SK-N-SH (cell line): Measurements from ENCODE around the gene ADTRP.

ENCODE experiments used
- EP300 ChIP-seq, 2 experiments: IDR thresholded peaks; 2 replicates each; pipeline versions ENCODE4 v1.4.0 to v1.6.1; 2012; ENCODE audit warnings: borderline replicate concordance in 1 of 2, low read depth in 1 of 2, low read length in 1 of 2
- EZH2phosphoT487 ChIP-seq: fragments of 200-600 bp; sonication (generic); IDR thresholded peaks from 2 replicates; pipeline ENCODE4 v1.6.1; 2017; ENCODE audit warnings: low read depth, mixed run types, mild to moderate bottlenecking, antibody characterized with exemption, moderate library complexity, borderline replicate concordance
- FOXM1 ChIP-seq: IDR thresholded peaks from 2 replicates; pipeline ENCODE4 v1.4.0; 2012; ENCODE audit warnings: low read depth, mild to moderate bottlenecking
- MEF2A ChIP-seq: IDR thresholded peaks from 2 replicates; pipeline ENCODE4 v1.4.0; 2012; ENCODE audit warnings: low read depth, borderline replicate concordance
- POLR2AphosphoS5 ChIP-seq: IDR thresholded peaks from 2 replicates; pipeline ENCODE4 v1.6.1; 2012; ENCODE audit warnings: low read depth, low read length
- RCOR1 ChIP-seq: fragments of 150-350 bp; IDR thresholded peaks from 2 replicates; pipeline ENCODE4 v1.6.1; 2017; ENCODE audit warnings: antibody characterized with exemption, low read length
- SMC3 ChIP-seq: IDR thresholded peaks from 2 replicates; pipeline ENCODE4 v1.6.1; 2012; ENCODE audit warnings: low read depth, low read length, improper control_type of control experiment
- TAF1 ChIP-seq: IDR thresholded peaks from 2 replicates; pipeline ENCODE4 v1.6.1; 2012; ENCODE audit warnings: low read depth, mild to moderate bottlenecking, low read length, moderate library complexity, borderline replicate concordance
- TF ChIP-seq, protein P1 (sequence below): fragments of 200-600 bp; sonication (generic); IDR thresholded peaks from 2 replicates; pipeline ENCODE4 v1.6.1; 2017; ENCODE audit warnings: antibody characterized with exemption, mild to moderate bottlenecking, moderate library complexity
- TF ChIP-seq, protein P2 (sequence below): fragments of 150-350 bp; IDR thresholded peaks from 2 replicates; pipeline ENCODE4 v1.6.1; 2017; ENCODE audit warnings: antibody characterized with exemption, low read length, low read depth, borderline replicate concordance
- TF ChIP-seq, protein P3 (sequence below): IDR thresholded peaks from 2 replicates; pipeline ENCODE4 v1.4.0; 2012; ENCODE audit warnings: low read depth, borderline replicate concordance
- TF ChIP-seq, protein P4 (sequence below): fragments of 150-350 bp; IDR thresholded peaks from 2 replicates; pipeline ENCODE4 v1.6.1; 2016; ENCODE audit warnings: mild to moderate bottlenecking, low read depth, low read length

DNA sequence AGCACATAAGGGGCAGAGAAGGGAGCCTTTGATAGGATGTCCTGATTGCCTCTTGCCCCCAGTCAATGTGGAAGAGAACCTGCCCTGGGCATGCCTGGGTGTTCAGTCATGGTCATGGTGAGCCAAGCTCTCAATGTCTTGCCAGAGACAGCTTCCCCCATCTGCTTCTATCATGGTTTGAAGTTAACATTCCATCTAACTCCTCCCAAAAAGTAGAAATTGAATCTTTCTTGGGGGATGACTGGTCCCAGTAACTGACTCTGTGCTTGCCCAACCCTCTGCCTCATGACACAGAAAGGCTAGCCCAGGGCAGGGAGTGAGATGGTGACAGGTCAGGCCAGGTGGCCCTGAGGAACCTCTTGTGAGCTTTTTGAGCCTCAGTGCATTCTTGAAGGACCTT is 60.1 kb downstream of the ADTRP start:
- TF ChIP-seq, protein P1, sequence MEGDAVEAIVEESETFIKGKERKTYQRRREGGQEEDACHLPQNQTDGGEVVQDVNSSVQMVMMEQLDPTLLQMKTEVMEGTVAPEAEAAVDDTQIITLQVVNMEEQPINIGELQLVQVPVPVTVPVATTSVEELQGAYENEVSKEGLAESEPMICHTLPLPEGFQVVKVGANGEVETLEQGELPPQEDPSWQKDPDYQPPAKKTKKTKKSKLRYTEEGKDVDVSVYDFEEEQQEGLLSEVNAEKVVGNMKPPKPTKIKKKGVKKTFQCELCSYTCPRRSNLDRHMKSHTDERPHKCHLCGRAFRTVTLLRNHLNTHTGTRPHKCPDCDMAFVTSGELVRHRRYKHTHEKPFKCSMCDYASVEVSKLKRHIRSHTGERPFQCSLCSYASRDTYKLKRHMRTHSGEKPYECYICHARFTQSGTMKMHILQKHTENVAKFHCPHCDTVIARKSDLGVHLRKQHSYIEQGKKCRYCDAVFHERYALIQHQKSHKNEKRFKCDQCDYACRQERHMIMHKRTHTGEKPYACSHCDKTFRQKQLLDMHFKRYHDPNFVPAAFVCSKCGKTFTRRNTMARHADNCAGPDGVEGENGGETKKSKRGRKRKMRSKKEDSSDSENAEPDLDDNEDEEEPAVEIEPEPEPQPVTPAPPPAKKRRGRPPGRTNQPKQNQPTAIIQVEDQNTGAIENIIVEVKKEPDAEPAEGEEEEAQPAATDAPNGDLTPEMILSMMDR, result no peak
- TF ChIP-seq RCOR1, result no peak
- TF ChIP-seq, protein P2, sequence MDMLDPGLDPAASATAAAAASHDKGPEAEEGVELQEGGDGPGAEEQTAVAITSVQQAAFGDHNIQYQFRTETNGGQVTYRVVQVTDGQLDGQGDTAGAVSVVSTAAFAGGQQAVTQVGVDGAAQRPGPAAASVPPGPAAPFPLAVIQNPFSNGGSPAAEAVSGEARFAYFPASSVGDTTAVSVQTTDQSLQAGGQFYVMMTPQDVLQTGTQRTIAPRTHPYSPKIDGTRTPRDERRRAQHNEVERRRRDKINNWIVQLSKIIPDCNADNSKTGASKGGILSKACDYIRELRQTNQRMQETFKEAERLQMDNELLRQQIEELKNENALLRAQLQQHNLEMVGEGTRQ, result no peak
- TF ChIP-seq POLR2AphosphoS5, result no peak
- TF ChIP-seq FOXM1, result no peak
- TF ChIP-seq SMC3, result no peak
- TF ChIP-seq MEF2A, result no peak
- TF ChIP-seq, protein P3, sequence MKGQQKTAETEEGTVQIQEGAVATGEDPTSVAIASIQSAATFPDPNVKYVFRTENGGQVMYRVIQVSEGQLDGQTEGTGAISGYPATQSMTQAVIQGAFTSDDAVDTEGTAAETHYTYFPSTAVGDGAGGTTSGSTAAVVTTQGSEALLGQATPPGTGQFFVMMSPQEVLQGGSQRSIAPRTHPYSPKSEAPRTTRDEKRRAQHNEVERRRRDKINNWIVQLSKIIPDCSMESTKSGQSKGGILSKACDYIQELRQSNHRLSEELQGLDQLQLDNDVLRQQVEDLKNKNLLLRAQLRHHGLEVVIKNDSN, result no peak
- TF ChIP-seq EZH2phosphoT487, result no peak
- no peak for TF ChIP-seq TAF1
- no peak for TF ChIP-seq EP300 (IDR thresholded peaks at IDR 0.05; ENCODE audit: borderline replicate concordance in 1 of 2, low read depth in 1 of 2, low read length in 1 of 2)
- TF ChIP-seq, protein P4, sequence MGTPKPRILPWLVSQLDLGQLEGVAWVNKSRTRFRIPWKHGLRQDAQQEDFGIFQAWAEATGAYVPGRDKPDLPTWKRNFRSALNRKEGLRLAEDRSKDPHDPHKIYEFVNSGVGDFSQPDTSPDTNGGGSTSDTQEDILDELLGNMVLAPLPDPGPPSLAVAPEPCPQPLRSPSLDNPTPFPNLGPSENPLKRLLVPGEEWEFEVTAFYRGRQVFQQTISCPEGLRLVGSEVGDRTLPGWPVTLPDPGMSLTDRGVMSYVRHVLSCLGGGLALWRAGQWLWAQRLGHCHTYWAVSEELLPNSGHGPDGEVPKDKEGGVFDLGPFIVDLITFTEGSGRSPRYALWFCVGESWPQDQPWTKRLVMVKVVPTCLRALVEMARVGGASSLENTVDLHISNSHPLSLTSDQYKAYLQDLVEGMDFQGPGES, result no peak
